Activated T-cell treated with anti-CD3 and anti-CD28 coated beads, Interleukin-2, amount 50 U/mL, for 72 hours (primary cell): ENCODE results near the gene AGXT. TPM values are rescaled to one million over a fixed set of nuclear protein-coding genes. Genes with fewer than 3 reads are reported as not detected.
A peak's percentile ranks its signal among the peaks of the same experiment; 100 is the strongest.

Experiments
- ATAC-seq, 2 donors: fragments of 150-1000 bp; cut with Tn5 transposase; replicated peaks in 1 of 2; 2 replicates each; pipeline ENCODE4 v1.10.0; 2021; ENCODE audit warnings: moderate library complexity in 2 of 2, mild to moderate bottlenecking in 1 of 2
- DNase-seq, 2 donors: peaks; one replicate each; pipeline ENCODE4 v3.0.0; 2021 to 2022; ENCODE audit warnings: mixed read lengths in 1 of 2
- H3K27ac Mint-ChIP-seq: one replicate; pipeline ENCODE4 v1.8.0; 2022; ENCODE audit warnings: mild to moderate bottlenecking, moderate library complexity, mixed read lengths
- H3K27me3 Mint-ChIP-seq: one replicate; pipeline ENCODE4 v1.8.0; 2022; ENCODE audit warnings: low read depth, mixed read lengths
- H3K36me3 Mint-ChIP-seq, 2 donors: one replicate each; pipeline ENCODE4 v1.8.0; 2022; ENCODE audit warnings: mixed read lengths in 2 of 2, mild to moderate bottlenecking in 1 of 2; ENCODE audit not compliant: insufficient read depth in 2 of 2
- H3K4me1 Mint-ChIP-seq: one replicate; pipeline ENCODE4 v1.8.0; 2022; ENCODE audit warnings: low read depth, mixed read lengths
- H3K4me3 Mint-ChIP-seq, 2 donors: one replicate each; pipeline ENCODE4 v1.8.0; 2022; ENCODE audit warnings: mild to moderate bottlenecking in 2 of 2, mixed read lengths in 2 of 2, moderate library complexity in 2 of 2
- H3K9me3 Mint-ChIP-seq, 2 donors: one replicate each; pipeline ENCODE4 v1.8.0; 2022; ENCODE audit warnings: mixed read lengths in 2 of 2
- total RNA-seq, 2 donors: library from RNA; stranded (reverse); gene quantifications; one replicate each; pipeline ENCODE4 v1.2.3, GENCODE V29; 2022

Gene AGXT
- total RNA-seq, 2 donors from 2014 or later = not detected

GRCh38 chr2:240876035-240876474 is 7.4 kb downstream of the AGXT start:
- no peak for DNase-seq
- no peak overlapping the region for H3K27ac Mint-ChIP-seq
- no peaks in the 10 kb centered on the region for H3K27me3 Mint-ChIP-seq
- H3K4me3 Mint-ChIP-seq = no peak overlapping the region
- no peaks in the 10 kb centered on the region for H3K4me1 Mint-ChIP-seq
- ATAC-seq = no peak
- no peaks in the 10 kb centered on the region for H3K36me3 Mint-ChIP-seq
- no peaks in the 10 kb centered on the region for H3K9me3 Mint-ChIP-seq

- no peak for ATAC-seq
- no peaks in the 10 kb centered on the region for H3K4me1 Mint-ChIP-seq
These were observed 8.0 kb downstream of the AGXT start for GRCh38 chr2:240876475-240877251.

GRCh38 chr2:240877460-240878340 is 9.1 kb downstream of the AGXT start:
- DNase-seq (no peak), ATAC-seq (no peak)
- no peaks in the 10 kb centered on the region for H3K9me3 Mint-ChIP-seq
- no peaks in the 10 kb centered on the region for H3K27me3 Mint-ChIP-seq
- no peak overlapping the region for H3K4me3 Mint-ChIP-seq
- no peaks in the 10 kb centered on the region for H3K36me3 Mint-ChIP-seq
- no peak overlapping the region for H3K27ac Mint-ChIP-seq
- no peaks in the 10 kb centered on the region for H3K4me1 Mint-ChIP-seq

More at GRCh38 chr2:240876475-240877251, 8.0 kb downstream of the AGXT start:
- no peak for DNase-seq
- no peak overlapping the region for H3K4me3 Mint-ChIP-seq
- no peaks in the 10 kb centered on the region for H3K27me3 Mint-ChIP-seq
- H3K9me3 Mint-ChIP-seq = no peaks in the 10 kb centered on the region
- H3K27ac Mint-ChIP-seq = no peak overlapping the region
- H3K36me3 Mint-ChIP-seq = no peaks in the 10 kb centered on the region

GRCh38 chr2:240878341-240878936 is 9.8 kb downstream of the AGXT start:
- H3K27ac Mint-ChIP-seq = no peak overlapping the region
- no peaks in the 10 kb centered on the region for H3K36me3 Mint-ChIP-seq
- no peak for ATAC-seq
- no peak overlapping the region for H3K4me3 Mint-ChIP-seq
- H3K27me3 Mint-ChIP-seq = no peaks in the 10 kb centered on the region
- no peak for DNase-seq
- no peaks in the 10 kb centered on the region for H3K9me3 Mint-ChIP-seq
- H3K4me1 Mint-ChIP-seq = no peaks in the 10 kb centered on the region

- Mint-ChIP-seq H3K4me3 (no peak overlapping the region), H3K36me3 (no peaks in the 10 kb centered on the region), H3K4me1 (no peaks in the 10 kb centered on the region), H3K27ac (no peak overlapping the region), H3K27me3 (no peaks in the 10 kb centered on the region), H3K9me3 (no peaks in the 10 kb centered on the region)
- ATAC-seq (no peak), DNase-seq (no peak)
These were observed 10.5 kb downstream of the AGXT start for GRCh38 chr2:240879105-240879504.

GRCh38 chr2:240881913-240882312 is 13.3 kb downstream of the AGXT start:
- no peaks in the 10 kb centered on the region for H3K36me3 Mint-ChIP-seq
- no peaks in the 10 kb centered on the region for H3K4me1 Mint-ChIP-seq
- ATAC-seq = peak in 1 of 2 donors; percentile 77
- no peaks in the 10 kb centered on the region for H3K27me3 Mint-ChIP-seq
- no peak overlapping the region for H3K27ac Mint-ChIP-seq
- H3K4me3 Mint-ChIP-seq = no peak overlapping the region
- no peaks in the 10 kb centered on the region for H3K9me3 Mint-ChIP-seq
- DNase-seq = peak in 1 of 2 donors; percentile 16

GRCh38 chr2:240884221-240884620 is 15.6 kb downstream of the AGXT start:
- Mint-ChIP-seq H3K9me3 (no peaks in the 10 kb centered on the region), H3K4me3 (no peak overlapping the region), H3K4me1 (no peaks in the 10 kb centered on the region), H3K36me3 (no peaks in the 10 kb centered on the region), H3K27me3 (no peaks in the 10 kb centered on the region), H3K27ac (no peak overlapping the region)
- no peak for DNase-seq
- ATAC-seq = no peak

- no peak for ATAC-seq
- Mint-ChIP-seq H3K4me3 (no peak overlapping the region), H3K9me3 (no peaks in the 10 kb centered on the region), H3K27ac (no peak overlapping the region), H3K27me3 (no peaks in the 10 kb centered on the region), H3K4me1 (no peaks in the 10 kb centered on the region), H3K36me3 (no peaks in the 10 kb centered on the region)
- DNase-seq = no peak
These were observed 16.1 kb downstream of the AGXT start for GRCh38 chr2:240884745-240885144.

- Mint-ChIP-seq H3K27ac (no peak overlapping the region), H3K4me3 (no peak overlapping the region), H3K36me3 (no peaks in the 10 kb centered on the region), H3K4me1 (no peaks in the 10 kb centered on the region), H3K9me3 (no peaks in the 10 kb centered on the region), H3K27me3 (no peaks in the 10 kb centered on the region)
- ATAC-seq = no peak
- DNase-seq = no peak
These were observed 16.9 kb downstream of the AGXT start for GRCh38 chr2:240885566-240885965.

- DNase-seq (no peak), ATAC-seq (no peak)
- Mint-ChIP-seq H3K27me3 (no peaks in the 10 kb centered on the region), H3K27ac (no peak overlapping the region), H3K4me3 (no peak overlapping the region), H3K9me3 (no peaks in the 10 kb centered on the region), H3K36me3 (no peaks in the 10 kb centered on the region), H3K4me1 (no peaks in the 10 kb centered on the region)
These were observed 17.5 kb downstream of the AGXT start for GRCh38 chr2:240886023-240886565.

- no peaks in the 10 kb centered on the region for H3K27me3 Mint-ChIP-seq
- H3K4me1 Mint-ChIP-seq = no peaks in the 10 kb centered on the region
- DNase-seq (no peak), ATAC-seq (no peak)
- no peak overlapping the region for H3K27ac Mint-ChIP-seq
- H3K36me3 Mint-ChIP-seq = no peaks in the 10 kb centered on the region
- H3K9me3 Mint-ChIP-seq = no peaks in the 10 kb centered on the region
- no peak overlapping the region for H3K4me3 Mint-ChIP-seq
These were observed 18.3 kb downstream of the AGXT start for GRCh38 chr2:240886678-240887609.

GRCh38 chr2:240887631-240888030 is 19.0 kb downstream of the AGXT start:
- no peaks in the 10 kb centered on the region for H3K27me3 Mint-ChIP-seq
- H3K27ac Mint-ChIP-seq = no peak overlapping the region
- H3K36me3 Mint-ChIP-seq = no peaks in the 10 kb centered on the region
- no peak overlapping the region for H3K4me3 Mint-ChIP-seq
- no peaks in the 10 kb centered on the region for H3K4me1 Mint-ChIP-seq
- DNase-seq (no peak), ATAC-seq (no peak)
- H3K9me3 Mint-ChIP-seq = no peaks in the 10 kb centered on the region
